IMR-90 (cell line): Measurements from ENCODE around the gene TXNL4A. TPM values are rescaled to one million over a fixed set of nuclear protein-coding genes. Genes with fewer than 3 reads are reported as not detected.

ENCODE experiments used
- ATAC-seq: fragments of 200-7000 bp; cut with Tn5 transposase; 2 replicates; pipeline ENCODE4 v1.9.1; 2020; ENCODE audit warnings: low read depth, mild to moderate bottlenecking, moderate library complexity
- BruUV-seq: library from RNA; stranded (reverse); fragments of 400-500 nt; replicated peaks from 2 replicates; lab custom pipeline; 2021; lab: Mats Ljungman, UMichigan
- CTCF ChIA-PET: fragments of 300-600 bp; formaldehyde crosslinking; extraction: SDS; loops from one replicate; lab custom pipeline; 2021; ENCODE audit warnings: antibody characterized with exemption; lab: Yijun Ruan, JAX
- POLR2A ChIA-PET: fragments of 300-600 bp; sonication (Branson Sonifier 250); formaldehyde crosslinking; loops from one replicate; lab custom pipeline; 2022; ENCODE audit warnings: antibody characterized with exemption; ENCODE audit not compliant: unreplicated experiment; lab: Charles Lee
- DNase-seq: peaks from one replicate; pipeline ENCODE4 v3.0.0; 2013
- H2AFZ ChIP-seq: replicated peaks from 2 replicates; pipeline ENCODE3; 2013; ENCODE audit warnings: low read length, mild to moderate bottlenecking; ENCODE audit not compliant: poor library complexity
- H2AK5ac ChIP-seq: 2 replicates; pipeline ENCODE4 v1.6.1; 2013; ENCODE audit warnings: low read depth, low read length, inconsistent platforms
- H2AK9ac ChIP-seq: replicated peaks from 2 replicates; pipeline ENCODE3; 2013; ENCODE audit warnings: mild to moderate bottlenecking, low read depth, low read length, moderate library complexity; ENCODE audit not compliant: poor library complexity
- H2BK120ac ChIP-seq: 2 replicates; pipeline ENCODE4 v1.6.1; 2013; ENCODE audit warnings: low read depth, low read length, inconsistent platforms
- H2BK15ac ChIP-seq: 3 replicates; pipeline ENCODE4 v1.6.1; 2013; ENCODE audit warnings: low read depth, low read length, inconsistent platforms
- H2BK20ac ChIP-seq: 2 replicates; pipeline ENCODE4 v1.6.1; 2013; ENCODE audit warnings: low read depth, mild to moderate bottlenecking, inconsistent platforms, low read length, moderate library complexity
- H2BK5ac ChIP-seq: 2 replicates; pipeline ENCODE4 v1.6.1; 2013; ENCODE audit warnings: mild to moderate bottlenecking, low read depth, low read length, inconsistent platforms; ENCODE audit not compliant: poor library complexity, severe bottlenecking
- H3K14ac ChIP-seq: replicated peaks from 2 replicates; pipeline ENCODE4 v1.6.1; 2013; ENCODE audit warnings: low read depth, low read length, inconsistent platforms
- H3K18ac ChIP-seq: 2 replicates; pipeline ENCODE4 v1.6.1; 2013; ENCODE audit warnings: low read depth, low read length, control low read depth
- H3K23ac ChIP-seq: 2 replicates; pipeline ENCODE4 v1.6.1; 2013; ENCODE audit warnings: low read depth, low read length, inconsistent platforms
- H3K27ac ChIP-seq: 2 replicates; pipeline ENCODE4 v1.5.1; 2013; ENCODE audit warnings: mild to moderate bottlenecking, control low read depth, low read length; ENCODE audit not compliant: insufficient read depth
- H3K27me3 ChIP-seq: 2 replicates; pipeline ENCODE4 v1.6.1; 2013; ENCODE audit warnings: low read length; ENCODE audit not compliant: control insufficient read depth, insufficient read depth
- H3K36me3 ChIP-seq: 2 replicates; pipeline ENCODE4 v1.6.1; 2013; ENCODE audit warnings: low read length, mixed read lengths; ENCODE audit not compliant: control insufficient read depth, insufficient read depth
- H3K4ac ChIP-seq: 2 replicates; pipeline ENCODE4 v1.6.1; 2013; ENCODE audit warnings: low read depth, low read length, inconsistent platforms
- H3K4me1 ChIP-seq: 2 replicates; pipeline ENCODE4 v1.6.1; 2013; ENCODE audit warnings: low read length, mixed read lengths; ENCODE audit not compliant: control insufficient read depth, insufficient read depth
- H3K4me2 ChIP-seq: 2 replicates; pipeline ENCODE4 v1.6.1; 2013; ENCODE audit warnings: low read depth, mild to moderate bottlenecking, control low read depth, low read length, moderate library complexity
- H3K4me3 ChIP-seq: 2 replicates; pipeline ENCODE4 v1.5.1; 2013; ENCODE audit warnings: low read depth, mild to moderate bottlenecking, control low read depth, low read length, moderate library complexity; ENCODE audit not compliant: insufficient read depth
- H3K56ac ChIP-seq: 2 replicates; pipeline ENCODE4 v1.6.1; 2013; ENCODE audit warnings: low read length, inconsistent platforms; ENCODE audit not compliant: insufficient read depth; ENCODE audit errors: extremely low read depth
- H3K79me1 ChIP-seq, 2 experiments: 2 replicates each; pipeline ENCODE4 v1.6.1; 2013; ENCODE audit warnings: low read length in 2 of 2, inconsistent platforms in 1 of 2, low read depth in 1 of 2
- H3K9ac ChIP-seq: 2 replicates; pipeline ENCODE4 v1.6.1; 2013; ENCODE audit warnings: low read depth, low read length, control low read depth
- H3K9me1 ChIP-seq: 2 replicates; pipeline ENCODE4 v1.6.1; 2013; ENCODE audit warnings: low read length, inconsistent platforms; ENCODE audit not compliant: insufficient read depth
- H3K9me3 ChIP-seq: 2 replicates; pipeline ENCODE4 v1.6.1; 2013; ENCODE audit warnings: low read length; ENCODE audit not compliant: control insufficient read depth, insufficient read depth
- H4K20me1 ChIP-seq: 2 replicates; pipeline ENCODE4 v1.6.1; 2013; ENCODE audit warnings: low read length, inconsistent platforms; ENCODE audit not compliant: insufficient read depth
- H4K5ac ChIP-seq: 2 replicates; pipeline ENCODE4 v1.6.1; 2013; ENCODE audit warnings: mild to moderate bottlenecking, low read depth, low read length, control low read depth
- H4K8ac ChIP-seq, 2 experiments: 2 replicates each; pipeline ENCODE4 v1.6.1; 2013; ENCODE audit warnings: low read depth in 2 of 2, low read length in 2 of 2, control low read depth in 1 of 2, inconsistent platforms in 1 of 2
- H4K91ac ChIP-seq: 2 replicates; pipeline ENCODE4 v1.6.1; 2013; ENCODE audit warnings: low read depth, low read length, inconsistent platforms; ENCODE audit not compliant: insufficient read depth
- CEBPB ChIP-seq: IDR thresholded peaks from 2 replicates; pipeline ENCODE4 v1.6.1; 2012; ENCODE audit warnings: low read depth, low read length, improper control_type of control experiment
- MAZ ChIP-seq: IDR thresholded peaks from 2 replicates; pipeline ENCODE4 v1.6.1; 2012; ENCODE audit warnings: low read depth, mild to moderate bottlenecking, low read length, improper control_type of control experiment, moderate library complexity, borderline replicate concordance
- MXI1 ChIP-seq: IDR thresholded peaks from 2 replicates; pipeline ENCODE4 v1.6.1; 2012; ENCODE audit warnings: low read depth, mild to moderate bottlenecking, low read length, moderate library complexity, borderline replicate concordance
- RAD21 ChIP-seq: IDR thresholded peaks from 2 replicates; pipeline ENCODE4 v1.6.1; 2012; ENCODE audit warnings: low read length, improper control_type of control experiment
- WGBS, 2 experiments: methylation state at CpG; one replicate each; pipeline versions ENCODE4 v1.1.5 to v1.1.7; 2013; ENCODE audit warnings: missing lambda C conversion rate in 2 of 2; ENCODE audit not compliant: insufficient read length in 1 of 2; ENCODE audit errors: extremely low coverage in 2 of 2; 5-methylcytosine and 5-hydroxymethylcytosine counted together
- dilution Hi-C: fragments of 300-500 bp; cut with HindIII; formaldehyde crosslinking; loops from one replicate; pipeline ENCODE4 v1.14.3; 2018; ENCODE audit warnings: low sequenced_read_pairs; ENCODE audit not compliant: unreplicated experiment
- in situ Hi-C: fragments of 300-500 bp; cut with MboI; formaldehyde crosslinking; loops from 3 replicates; pipeline ENCODE4 v1.14.3; 2019; ENCODE audit warnings: low sequenced_read_pairs, inconsistent platforms, mixed read lengths
- intact Hi-C: fragments of 100-400 bp; cut with micrococcal nuclease; formaldehyde crosslinking; loops from 2 replicates; pipeline ENCODE4 v1.10.0; 2022
- polyA plus RNA-seq, 3 experiments: library from polyadenylated mRNA; depleted of rRNA; stranded (reverse); fragments of >200 nt; gene quantifications; 2 replicates each; pipeline ENCODE4 v1.2.3, GENCODE V29; 2012; ENCODE audit warnings: low replicate concordance in 1 of 3
- total RNA-seq: library from RNA; depleted of rRNA; stranded (reverse); fragments of >200 nt; gene quantifications from 2 replicates; pipeline ENCODE4 v1.2.3, GENCODE V29; 2012

TXNL4A gene
- total and polyA plus RNA-seq, 2 of the 4 experiments (the other 2 are of a cell fraction): 38.7 to 103 TPM

DNA sequence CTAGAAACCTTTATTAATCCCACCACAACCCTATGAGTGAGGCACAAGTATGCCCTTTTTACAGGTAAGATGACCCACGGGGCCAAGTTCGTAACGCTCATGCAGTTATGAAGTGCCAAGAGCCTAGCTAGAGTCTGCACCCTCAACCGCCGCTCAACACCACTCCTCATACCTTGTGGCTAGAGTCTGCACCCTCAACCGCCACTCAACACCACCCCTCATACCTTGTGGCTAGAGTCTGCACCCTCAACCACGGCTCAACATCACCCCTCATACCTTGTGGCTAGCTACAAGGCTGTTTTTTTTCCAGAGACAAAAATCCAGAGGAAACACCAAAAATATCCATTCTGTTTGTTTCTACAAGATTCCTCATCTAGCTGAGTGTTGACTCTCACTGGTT is 4.6 kb downstream of the TXNL4A start:
- in situ Hi-C loops: no loop called here
- peaks cover 18 to 72% of the 10 kb centered on the region in 2 experiments for H3K79me1 ChIP-seq
- H2BK120ac ChIP-seq: no peak overlapping the region
- BruUV-seq: no TSS peak
- H2AK5ac ChIP-seq: no peak overlapping the region
- CTCF ChIA-PET: no interaction called here
- H3K9me1 ChIP-seq: peaks cover 22% of the 10 kb centered on the region
- no peak overlapping the region for H2BK20ac ChIP-seq
- TF ChIP-seq RAD21 (no peak), CEBPB (no peak), MXI1 (no peak), MAZ (no peak)
- dilution Hi-C loops: no loop called here
- H3K56ac ChIP-seq: no peak overlapping the region
- no peak overlapping the region for H2BK15ac ChIP-seq
- no peak overlapping the region for H2BK5ac ChIP-seq
- peaks cover 18% of the 10 kb centered on the region for H3K36me3 ChIP-seq
- no peak overlapping the region for H3K23ac ChIP-seq
- no peaks in the 10 kb centered on the region for H3K27me3 ChIP-seq
- DNase-seq (no peak), ATAC-seq (no peak)
- no peak overlapping the region for H2AFZ ChIP-seq
- intact Hi-C loops: no loop called here
- H2AK9ac ChIP-seq: no peak overlapping the region
- no peak overlapping the region for H3K18ac ChIP-seq
- no peak overlapping the region for H4K5ac ChIP-seq
- whole genome bisulfite sequencing, 2 experiments: no CpG with 5 or more reads among the region's 7 CpGs
- H3K4ac ChIP-seq: no peak overlapping the region
- no peaks in the 10 kb centered on the region for H3K9me3 ChIP-seq
- H3K14ac ChIP-seq: no peak overlapping the region
- H4K20me1 ChIP-seq: peaks cover 88% of the 10 kb centered on the region
- POLR2A ChIA-PET: no interaction called here
- H3K4me2 ChIP-seq: no peak overlapping the region
- no peak overlapping the region for H3K9ac ChIP-seq
- H4K8ac ChIP-seq: no peak overlapping the region
- no peak overlapping the region for H3K4me3 ChIP-seq
- H3K27ac ChIP-seq: no peak overlapping the region
- peaks cover 16% of the 10 kb centered on the region for H3K4me1 ChIP-seq
- no peak overlapping the region for H4K91ac ChIP-seq
